ENCODE measurements around the gene RPL4. TPM values are rescaled to one million over a fixed set of nuclear protein-coding genes. Genes with fewer than 3 reads are reported as not detected.

The RPL4 gene
- total RNA-seq, 1 donor from 2014 or later: 7,725 TPM

DNA sequence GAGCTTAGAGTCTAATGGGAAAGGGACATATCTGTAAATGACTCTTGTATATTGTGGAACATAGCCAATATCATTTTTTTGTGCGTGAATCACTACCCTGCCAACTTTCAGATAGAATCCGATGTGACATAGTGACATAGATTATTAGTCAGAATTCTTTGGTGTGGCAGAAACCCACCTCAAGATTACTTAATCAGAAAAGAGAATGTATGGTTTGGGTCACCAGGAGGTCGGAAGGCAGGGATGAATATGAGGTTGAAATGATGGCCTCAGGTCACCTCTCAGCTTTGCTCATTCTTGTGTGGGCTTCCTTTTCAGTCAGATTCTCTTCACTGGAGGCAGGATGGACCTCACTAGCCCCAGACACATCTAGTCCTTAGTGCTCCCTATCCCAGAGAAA lies 48.4 kb downstream of the RPL4 start:
- no peak overlapping the region for H2AFZ ChIP-seq (replicated peaks)
- peaks cover 6% of the 10 kb centered on the region for H3K36me3 Mint-ChIP-seq
- no peaks in the 10 kb centered on the region for H3K27me3 ChIP-seq
- H3K79me2 ChIP-seq (ENCODE audit: low read depth): no peaks in the 10 kb centered on the region
- H3K4me1 ChIP-seq: no peaks in the 10 kb centered on the region
- H3K27me3 Mint-ChIP-seq (ENCODE audit: insufficient read depth, low read depth): no peaks in the 10 kb centered on the region
- no peaks in the 10 kb centered on the region for H3K9me3 ChIP-seq (ENCODE audit: low read depth)
- no peak overlapping the region for H3K4me3 ChIP-seq
- no peak overlapping the region for H3K27ac Mint-ChIP-seq
- no peaks in the 10 kb centered on the region for H3K9me3 Mint-ChIP-seq
- no peaks in the 10 kb centered on the region for H4K20me1 ChIP-seq (ENCODE audit: low read depth)
- H3K36me3 ChIP-seq: no peaks in the 10 kb centered on the region
- DNase-seq (ENCODE audit: low spot score): no peak
- H3K4me2 ChIP-seq: no peak overlapping the region
- no peaks in the 10 kb centered on the region for H3F3A ChIP-seq (ENCODE audit: low read depth)
- H3K4me3 Mint-ChIP-seq: no peak overlapping the region
- H3K27ac ChIP-seq: no peak overlapping the region
- TF ChIP-seq EZH2phosphoT487 (IDR thresholded peaks at IDR 0.05) (no peak), EZH2 (IDR thresholded peaks at IDR 0.05) (no peak)
- TF ChIP-seq, protein P1, sequence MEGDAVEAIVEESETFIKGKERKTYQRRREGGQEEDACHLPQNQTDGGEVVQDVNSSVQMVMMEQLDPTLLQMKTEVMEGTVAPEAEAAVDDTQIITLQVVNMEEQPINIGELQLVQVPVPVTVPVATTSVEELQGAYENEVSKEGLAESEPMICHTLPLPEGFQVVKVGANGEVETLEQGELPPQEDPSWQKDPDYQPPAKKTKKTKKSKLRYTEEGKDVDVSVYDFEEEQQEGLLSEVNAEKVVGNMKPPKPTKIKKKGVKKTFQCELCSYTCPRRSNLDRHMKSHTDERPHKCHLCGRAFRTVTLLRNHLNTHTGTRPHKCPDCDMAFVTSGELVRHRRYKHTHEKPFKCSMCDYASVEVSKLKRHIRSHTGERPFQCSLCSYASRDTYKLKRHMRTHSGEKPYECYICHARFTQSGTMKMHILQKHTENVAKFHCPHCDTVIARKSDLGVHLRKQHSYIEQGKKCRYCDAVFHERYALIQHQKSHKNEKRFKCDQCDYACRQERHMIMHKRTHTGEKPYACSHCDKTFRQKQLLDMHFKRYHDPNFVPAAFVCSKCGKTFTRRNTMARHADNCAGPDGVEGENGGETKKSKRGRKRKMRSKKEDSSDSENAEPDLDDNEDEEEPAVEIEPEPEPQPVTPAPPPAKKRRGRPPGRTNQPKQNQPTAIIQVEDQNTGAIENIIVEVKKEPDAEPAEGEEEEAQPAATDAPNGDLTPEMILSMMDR (IDR thresholded peaks at IDR 0.05): no peak
- H3K4me1 Mint-ChIP-seq: no peaks in the 10 kb centered on the region
- no peak overlapping the region for H3K9ac ChIP-seq

- no peak overlapping the region for H3K27ac Mint-ChIP-seq
- H2AFZ ChIP-seq (replicated peaks): no peak overlapping the region
- no peak overlapping the region for H3K4me3 ChIP-seq
- no peaks in the 10 kb centered on the region for H3K27me3 Mint-ChIP-seq (ENCODE audit: insufficient read depth, low read depth)
- no peaks in the 10 kb centered on the region for H3K79me2 ChIP-seq (ENCODE audit: low read depth)
- TF ChIP-seq, protein P1 (IDR thresholded peaks at IDR 0.05): no peak
- TF ChIP-seq EZH2 (IDR thresholded peaks at IDR 0.05) (no peak), EZH2phosphoT487 (IDR thresholded peaks at IDR 0.05) (no peak)
- no peaks in the 10 kb centered on the region for H4K20me1 ChIP-seq (ENCODE audit: low read depth)
- H3F3A ChIP-seq (ENCODE audit: low read depth): no peaks in the 10 kb centered on the region
- no peak overlapping the region for H3K9ac ChIP-seq
- no peaks in the 10 kb centered on the region for H3K27me3 ChIP-seq
- H3K36me3 ChIP-seq: peaks cover 4% of the 10 kb centered on the region
- no peak overlapping the region for H3K4me2 ChIP-seq
- no peak for DNase-seq (ENCODE audit: low spot score)
- no peaks in the 10 kb centered on the region for H3K4me1 Mint-ChIP-seq
- no peak overlapping the region for H3K27ac ChIP-seq
- no peaks in the 10 kb centered on the region for H3K9me3 ChIP-seq (ENCODE audit: low read depth)
- H3K9me3 Mint-ChIP-seq: no peaks in the 10 kb centered on the region
- no peaks in the 10 kb centered on the region for H3K4me1 ChIP-seq
- peaks cover 8% of the 10 kb centered on the region for H3K36me3 Mint-ChIP-seq
- no peak overlapping the region for H3K4me3 Mint-ChIP-seq
Measured at GRCh38 chr15:66454143-66454542, 50.5 kb downstream of the RPL4 start.

DNA sequence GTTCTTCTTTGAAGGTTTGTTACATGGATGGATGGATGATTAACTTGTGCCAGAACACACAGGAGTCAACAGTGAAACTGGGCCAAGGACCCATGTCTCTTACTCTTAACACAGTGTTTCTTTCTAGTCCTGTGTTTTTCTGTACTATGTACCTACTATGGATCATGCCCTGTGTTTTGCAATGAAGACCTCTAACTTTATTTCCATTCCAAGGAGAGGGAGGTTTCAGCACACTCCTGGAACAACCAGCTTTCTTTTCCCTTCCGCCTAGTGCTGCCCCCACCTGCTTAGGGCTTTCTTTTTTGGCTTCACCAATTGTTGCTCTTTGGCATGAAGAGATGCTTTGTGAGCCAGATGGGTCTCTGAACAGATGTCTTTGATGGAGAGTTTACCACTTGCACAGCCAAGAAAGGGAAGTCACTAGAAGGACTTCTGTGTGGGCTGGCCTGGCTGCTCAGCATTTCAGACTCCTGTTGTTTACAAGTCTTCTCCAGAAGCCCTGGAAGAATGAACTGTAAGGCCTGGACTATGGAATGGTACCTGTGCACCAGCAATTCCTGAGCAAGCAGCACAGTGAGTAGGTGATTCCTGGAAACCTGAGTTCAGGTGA lies 51.6 kb downstream of the RPL4 start:
- no peak overlapping the region for H3K4me3 Mint-ChIP-seq
- Histone ChIP-seq H3K27ac (no peak overlapping the region), H3F3A (ENCODE audit: low read depth) (no peaks in the 10 kb centered on the region), H3K36me3 (peaks cover 7% of the 10 kb centered on the region), H3K4me2 (no peak overlapping the region), H3K9me3 (ENCODE audit: low read depth) (no peaks in the 10 kb centered on the region), H3K79me2 (ENCODE audit: low read depth) (no peaks in the 10 kb centered on the region), H2AFZ (replicated peaks) (no peak overlapping the region), H3K4me1 (no peaks in the 10 kb centered on the region), H4K20me1 (ENCODE audit: low read depth) (no peaks in the 10 kb centered on the region), H3K9ac (no peak overlapping the region), H3K4me3 (no peak overlapping the region), H3K27me3 (no peaks in the 10 kb centered on the region)
- TF ChIP-seq EZH2 (IDR thresholded peaks at IDR 0.05): no peak
- TF ChIP-seq EZH2phosphoT487 (IDR thresholded peaks at IDR 0.05): no peak
- TF ChIP-seq, protein P1 (IDR thresholded peaks at IDR 0.05): no peak
- peaks cover 13% of the 10 kb centered on the region for H3K36me3 Mint-ChIP-seq
- DNase-seq (ENCODE audit: low spot score): no peak
- no peaks in the 10 kb centered on the region for H3K4me1 Mint-ChIP-seq
- H3K27me3 Mint-ChIP-seq (ENCODE audit: insufficient read depth, low read depth): no peaks in the 10 kb centered on the region
- no peaks in the 10 kb centered on the region for H3K9me3 Mint-ChIP-seq
- H3K27ac Mint-ChIP-seq: no peak overlapping the region
